A673 (cell line): ENCODE measurements around the gene FGGY.

Source experiments
- CTCF ChIP-seq: fragments of 300-800, 200-600 bp; sonication (generic); conservative IDR thresholded peaks from 2 replicates; pipeline ENCODE4 v1.5.1; 2017; ENCODE audit warnings: low read depth, mild to moderate bottlenecking, antibody characterized with exemption, low read length, moderate library complexity, mixed read lengths
- EZH2 ChIP-seq: fragments of 200-600 bp; sonication (generic); IDR thresholded peaks from 2 replicates; pipeline ENCODE4 v1.6.1; 2017; ENCODE audit warnings: borderline replicate concordance, low read depth, mild to moderate bottlenecking, mixed read lengths, antibody characterized with exemption, low read length; ENCODE audit not compliant: poor library complexity, severe bottlenecking

GRCh38 chr1:59521456-59521855 lies 224.6 kb downstream of the FGGY start:
- no peak for TF ChIP-seq CTCF
- no peak for TF ChIP-seq EZH2
